ENCODE data around the gene GLS2. TPM values are rescaled to one million over a fixed set of nuclear protein-coding genes. Genes with fewer than 3 reads are reported as not detected.

The GLS2 gene
- total RNA-seq, 1 donor from 2014 or later = 2.2 TPM

DNA sequence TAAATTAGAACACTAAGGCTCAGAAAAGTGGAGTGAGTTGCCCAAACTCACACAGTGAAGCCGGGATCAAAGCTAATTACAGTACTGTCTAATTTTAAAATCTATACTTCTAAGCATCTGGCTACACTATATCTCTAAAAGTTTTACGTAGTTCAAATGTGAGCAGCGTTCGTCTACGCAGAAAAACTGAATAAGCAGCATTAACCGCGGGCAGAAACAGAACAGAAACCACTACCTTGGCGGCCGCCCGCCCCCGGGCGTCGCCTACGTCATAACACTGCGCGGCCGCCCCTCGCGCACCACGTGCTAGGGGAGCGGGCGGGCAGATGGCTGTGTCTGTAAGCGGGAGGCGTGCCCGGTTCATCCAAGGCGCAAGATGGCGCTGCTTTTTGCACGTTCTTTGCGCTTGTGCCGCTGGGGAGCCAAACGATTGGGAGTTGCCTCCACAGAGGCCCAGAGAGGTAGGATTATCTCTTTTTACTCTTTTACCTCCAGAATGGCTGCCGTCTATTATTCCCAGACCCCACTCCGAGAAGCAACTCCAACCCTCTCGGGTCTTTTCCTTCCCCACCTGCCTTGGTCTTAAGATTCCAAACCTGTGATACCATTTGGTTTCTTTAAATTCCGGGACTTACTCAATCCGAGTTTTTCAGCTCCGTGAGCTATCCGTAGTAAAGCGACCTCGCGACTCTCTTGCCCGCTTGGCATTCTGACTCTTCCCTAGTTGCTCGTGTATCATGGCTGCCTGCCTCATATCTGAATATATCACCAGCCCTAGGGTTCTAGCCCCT is 19.6 kb downstream of the GLS2 start, which contains the start of gene SPRYD4:
TSS of gene SPRYD4 (plus strand) at position 363 of the 791 bp plus-strand sequence. CDS start at position 377, 14 bp downstream.
- Mint-ChIP-seq H3K27ac (peak within 1 kb of the TSS; percentile 100), H3K27me3 (ENCODE audit: low read depth) (no peaks in the 10 kb centered on the region), H3K4me1 (peaks cover 14% of the 10 kb centered on the region), H3K9me3 (no peaks in the 10 kb centered on the region), H3K36me3 (peaks cover 5% of the 10 kb centered on the region), H3K4me3 (peak within 1 kb of the TSS; percentile 95)
- peak; percentile 90 to 94 for DNase-seq (ENCODE audit: low spot score in 2 of 2, unreplicated experiment in 2 of 2)
- no peak for TF ChIP-seq CTCF (IDR thresholded peaks at IDR 0.05; ENCODE audit: unreplicated experiment)

DNA sequence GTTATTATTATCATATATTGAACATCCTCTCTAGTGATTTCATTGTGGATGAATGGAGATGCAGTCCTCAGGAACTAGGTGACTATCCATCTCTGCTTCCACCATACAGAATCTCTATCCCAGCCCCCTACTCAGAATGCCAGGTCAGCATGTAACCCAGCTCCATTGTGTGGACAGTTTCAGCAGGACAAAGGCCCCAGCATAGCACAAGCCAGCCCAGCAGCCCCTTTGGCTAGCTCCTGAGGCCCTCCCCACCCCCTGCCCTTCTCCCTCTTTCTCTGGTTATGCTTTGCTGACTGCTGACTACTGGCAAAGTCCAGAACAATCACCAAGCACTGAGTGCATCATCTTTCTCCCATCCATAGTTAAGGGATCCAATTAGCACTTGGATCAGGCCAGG is 25.4 kb downstream of the GLS2 start:
- DNase-seq (ENCODE audit: low spot score in 2 of 2, unreplicated experiment in 2 of 2) = no peak
- no peaks in the 10 kb centered on the region for H3K9me3 Mint-ChIP-seq
- no peaks in the 10 kb centered on the region for H3K36me3 Mint-ChIP-seq
- H3K27me3 Mint-ChIP-seq (ENCODE audit: low read depth) = no peaks in the 10 kb centered on the region
- no peak for TF ChIP-seq CTCF (IDR thresholded peaks at IDR 0.05; ENCODE audit: unreplicated experiment)
- no peaks in the 10 kb centered on the region for H3K4me1 Mint-ChIP-seq
- no peak overlapping the region for H3K27ac Mint-ChIP-seq
- no peak overlapping the region for H3K4me3 Mint-ChIP-seq

DNA sequence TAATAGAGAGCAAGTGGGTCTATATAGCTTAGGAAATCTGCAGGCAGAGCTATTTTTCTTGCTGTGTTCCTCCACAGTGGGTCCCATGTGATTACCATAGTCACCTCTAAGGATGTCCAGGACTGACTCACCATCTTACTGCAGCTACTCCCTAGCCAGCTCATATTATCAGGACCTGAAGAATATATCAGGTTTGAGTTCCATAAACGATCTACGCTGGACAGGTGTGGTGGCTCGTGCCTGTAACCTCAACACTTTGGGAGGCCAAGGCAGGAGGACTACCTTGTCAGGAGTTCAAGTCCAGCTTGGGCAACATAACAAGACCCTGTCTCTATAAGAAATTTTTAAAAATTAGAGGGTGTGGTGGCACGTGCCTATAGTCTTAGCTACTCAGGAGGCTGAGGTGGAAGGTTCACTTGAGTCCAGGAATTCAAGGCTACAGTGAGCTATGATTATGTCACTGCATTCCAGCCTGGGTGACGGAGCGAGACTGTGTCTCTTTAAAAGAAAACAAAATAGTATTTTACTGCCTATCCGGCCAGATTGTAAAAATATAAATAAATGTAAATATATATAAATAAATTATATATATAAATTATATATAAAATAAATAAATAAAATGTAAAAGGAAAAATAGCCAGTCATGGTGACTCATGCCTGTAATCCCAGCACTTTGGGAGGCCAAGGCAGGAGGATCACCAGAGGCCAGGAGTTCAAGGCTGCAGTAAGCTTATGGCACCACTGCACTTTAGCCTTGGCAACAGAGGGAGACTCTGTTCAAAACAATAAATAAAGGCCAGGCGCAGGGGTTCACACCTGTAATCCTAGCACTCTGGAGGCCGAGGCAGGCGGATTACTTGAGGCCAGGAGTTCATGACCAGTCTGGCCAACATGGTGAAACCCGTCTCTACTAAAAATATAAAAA is 26.5 kb downstream of the GLS2 start:
- H3K4me1 Mint-ChIP-seq = no peaks in the 10 kb centered on the region
- H3K9me3 Mint-ChIP-seq = no peaks in the 10 kb centered on the region
- no peak for TF ChIP-seq CTCF (IDR thresholded peaks at IDR 0.05; ENCODE audit: unreplicated experiment)
- DNase-seq (ENCODE audit: low spot score in 2 of 2, unreplicated experiment in 2 of 2) = no peak
- no peaks in the 10 kb centered on the region for H3K36me3 Mint-ChIP-seq
- no peak overlapping the region for H3K27ac Mint-ChIP-seq
- H3K27me3 Mint-ChIP-seq (ENCODE audit: low read depth) = no peaks in the 10 kb centered on the region
- no peak overlapping the region for H3K4me3 Mint-ChIP-seq

DNA sequence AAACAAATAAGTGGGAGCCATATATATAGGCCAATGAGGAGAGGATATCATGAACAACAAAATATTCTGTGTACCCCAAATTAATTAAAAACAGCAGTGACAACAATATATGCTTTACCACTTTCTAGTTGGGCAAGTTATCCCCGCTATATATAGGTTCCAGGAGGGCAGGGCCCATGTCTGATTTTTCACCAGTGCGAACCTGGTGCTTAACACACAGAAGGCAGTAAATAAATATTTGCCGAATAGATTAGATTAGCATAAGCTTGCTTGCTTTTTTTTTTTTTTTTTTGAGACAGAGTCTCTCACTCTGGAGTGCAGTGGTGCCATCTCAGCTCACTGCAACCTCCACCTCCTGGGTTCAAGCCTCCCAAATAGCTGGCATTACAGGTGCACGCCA is 30.1 kb downstream of the GLS2 start:
- no peaks in the 10 kb centered on the region for H3K4me1 Mint-ChIP-seq
- DNase-seq (ENCODE audit: low spot score in 2 of 2, unreplicated experiment in 2 of 2) = no peak
- no peak overlapping the region for H3K27ac Mint-ChIP-seq
- H3K27me3 Mint-ChIP-seq (ENCODE audit: low read depth) = peaks cover 7% of the 10 kb centered on the region
- H3K36me3 Mint-ChIP-seq = no peaks in the 10 kb centered on the region
- TF ChIP-seq CTCF (IDR thresholded peaks at IDR 0.05; ENCODE audit: unreplicated experiment) = no peak
- H3K4me3 Mint-ChIP-seq = no peak overlapping the region
- no peaks in the 10 kb centered on the region for H3K9me3 Mint-ChIP-seq

GRCh38 chr12:56454557-56454956 is 33.4 kb downstream of the GLS2 start, which contains the start of gene MIP:
Gene MIP, minus strand, starts transcription at chr12:56454657. Its CDS starts 44 bp downstream, at chr12:56454613.
- Mint-ChIP-seq H3K4me3 (no peak within 1 kb of the TSS), H3K9me3 (no peaks in the 10 kb centered on the region), H3K27ac (no peak within 1 kb of the TSS), H3K36me3 (no peaks in the 10 kb centered on the region), H3K27me3 (ENCODE audit: low read depth) (peaks cover 7% of the 10 kb centered on the region), H3K4me1 (peaks cover 5% of the 10 kb centered on the region)
- TF ChIP-seq CTCF (IDR thresholded peaks at IDR 0.05; ENCODE audit: unreplicated experiment) = no peak
- DNase-seq (ENCODE audit: low spot score in 2 of 2, unreplicated experiment in 2 of 2) = no peak
